ENCODE data around the gene TAF3.
"Not testable (repeated sequence)": the region's sequence is repeated elsewhere in the genome, so short reads cannot be mapped to it uniquely, and the experiment has no call there.

TAF3 gene

DNA sequence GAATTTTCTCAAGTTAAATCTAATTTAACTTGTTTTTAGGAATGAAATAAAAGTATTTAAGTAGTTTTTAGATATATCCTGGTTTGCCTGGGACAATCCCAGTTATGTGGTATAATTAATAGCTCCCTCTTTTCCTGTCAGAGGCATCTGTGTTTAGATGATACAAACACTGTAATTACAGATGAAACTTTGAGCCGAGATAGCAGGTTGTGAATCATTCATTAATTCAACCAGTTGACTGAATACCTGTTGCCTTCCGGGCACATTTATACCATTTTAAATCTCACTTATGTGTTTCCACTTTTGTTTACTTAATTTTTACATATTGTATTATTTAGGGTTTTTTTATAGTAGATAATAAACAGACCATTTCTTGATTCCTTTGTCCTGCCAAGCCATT, 154.1 kb downstream of the TAF3 start:
- no peak for DNase-seq (ENCODE audit: low spot score)

DNA sequence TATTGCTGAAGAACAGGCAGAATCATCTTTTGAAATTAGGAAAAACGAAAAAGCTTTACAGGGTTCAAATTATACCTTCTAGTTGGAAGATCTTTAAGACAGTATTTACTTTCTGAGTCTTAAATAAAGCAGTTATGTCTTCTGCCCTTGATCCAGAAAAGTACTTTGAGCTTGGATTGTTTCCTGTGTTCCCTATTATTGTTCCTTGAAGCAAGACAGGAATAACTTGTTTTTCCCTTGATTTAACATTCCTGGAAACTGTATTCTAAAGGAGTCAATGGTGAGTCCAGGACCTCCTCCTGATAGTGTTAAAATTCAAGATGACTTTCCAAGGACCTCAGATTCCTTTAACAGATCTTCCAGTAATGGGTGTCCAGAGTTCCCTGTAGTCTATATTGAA, 161.9 kb downstream of the TAF3 start:
- no peak for DNase-seq (ENCODE audit: low spot score)

GRCh38 chr10:7982727-7983126, 164.4 kb downstream of the TAF3 start:
- no peak for DNase-seq (ENCODE audit: low spot score)

GRCh38 chr10:7984325-7984724, 166.0 kb downstream of the TAF3 start:
- no peak for DNase-seq (ENCODE audit: low spot score)

DNA sequence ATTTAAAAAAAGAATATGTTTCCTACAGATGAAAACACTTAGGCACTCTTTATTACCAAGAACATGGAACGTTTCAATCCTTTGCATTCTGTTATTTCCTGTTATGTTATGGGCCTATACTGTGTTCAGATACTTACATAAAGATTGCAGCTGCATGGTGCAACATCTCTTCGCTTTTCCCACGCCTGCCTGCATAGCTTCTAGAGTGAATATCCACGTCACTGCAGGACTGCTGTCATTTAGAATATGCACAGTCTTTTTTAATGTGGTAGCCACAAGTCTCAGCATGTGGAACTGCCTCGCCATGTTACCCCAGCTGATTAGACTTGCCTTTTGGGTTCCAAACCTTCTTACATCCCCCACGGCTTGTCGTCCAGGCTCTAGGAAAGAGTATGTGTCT, 166.6 kb downstream of the TAF3 start:
- DNase-seq (ENCODE audit: low spot score) = no peak

GRCh38 chr10:7986851-7987250, 168.5 kb downstream of the TAF3 start:
- DNase-seq (ENCODE audit: low spot score) = no peak

GRCh38 chr10:7988989-7989388, 170.7 kb downstream of the TAF3 start:
- no peak for DNase-seq (ENCODE audit: low spot score)

- no peak for DNase-seq (ENCODE audit: low spot score)
Observed at GRCh38 chr10:7998831-7999230, 180.5 kb downstream of the TAF3 start.

DNA sequence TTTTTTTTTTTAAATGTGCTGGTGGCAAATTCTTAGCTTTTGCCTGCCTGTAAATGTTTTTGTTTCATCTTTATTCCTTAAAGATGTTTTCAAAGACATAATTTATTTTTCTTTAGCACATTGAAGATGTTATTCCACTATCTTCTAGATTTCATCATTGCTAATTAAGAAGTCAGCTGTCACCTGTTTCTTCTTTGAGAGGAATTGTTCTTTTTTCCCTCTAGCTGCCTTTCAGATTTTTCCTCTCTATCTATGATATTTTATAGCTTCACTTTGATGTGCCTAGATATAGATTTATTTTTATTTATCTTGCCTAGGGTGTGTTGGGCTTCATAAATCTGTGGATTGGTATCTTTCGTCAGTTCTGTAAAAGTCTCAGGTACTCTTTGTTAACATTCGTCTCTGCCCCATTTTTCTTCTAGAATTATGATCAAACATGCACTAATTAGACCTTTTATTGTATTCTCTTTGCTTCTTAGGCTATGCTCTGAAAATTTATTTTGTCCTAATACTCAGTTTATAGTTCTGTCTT, 186.2 kb downstream of the TAF3 start:
- no peak for DNase-seq (ENCODE audit: low spot score)

DNA sequence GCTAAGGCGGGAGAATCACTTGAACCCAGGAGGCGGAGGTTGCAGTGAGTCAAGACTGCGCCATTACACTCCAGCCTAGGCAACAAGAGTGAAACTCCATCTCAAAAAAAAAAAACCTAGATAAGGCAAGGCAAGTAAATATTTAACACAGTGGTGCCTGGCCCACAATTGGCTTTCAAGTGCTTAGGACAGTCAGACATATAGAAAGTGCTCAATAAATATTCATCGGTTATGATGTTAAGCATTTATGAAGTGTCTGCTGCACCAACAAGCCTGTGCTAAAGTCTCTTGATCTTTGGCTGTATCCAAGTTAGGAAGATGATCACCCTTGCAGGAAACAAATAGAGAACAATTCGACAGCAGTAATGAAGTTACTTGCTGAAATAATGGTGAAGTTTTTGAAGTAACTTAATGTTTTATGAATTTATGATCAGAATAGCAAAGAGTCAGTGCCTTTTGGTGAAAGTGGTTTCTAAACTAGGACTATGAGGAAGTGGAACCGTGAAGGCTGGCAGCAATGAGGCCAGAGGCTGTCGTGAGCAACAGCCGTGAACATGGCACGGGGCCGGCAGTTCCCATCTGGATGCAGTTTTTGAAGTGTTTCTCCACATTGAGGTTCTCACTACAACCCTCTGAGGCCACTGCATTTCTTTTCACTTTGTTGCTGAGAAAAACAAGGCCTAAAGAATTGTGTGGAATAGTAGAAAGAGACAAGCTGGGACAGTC, 188.1 kb downstream of the TAF3 start:
- DNase-seq (ENCODE audit: low spot score) = no peak

DNA sequence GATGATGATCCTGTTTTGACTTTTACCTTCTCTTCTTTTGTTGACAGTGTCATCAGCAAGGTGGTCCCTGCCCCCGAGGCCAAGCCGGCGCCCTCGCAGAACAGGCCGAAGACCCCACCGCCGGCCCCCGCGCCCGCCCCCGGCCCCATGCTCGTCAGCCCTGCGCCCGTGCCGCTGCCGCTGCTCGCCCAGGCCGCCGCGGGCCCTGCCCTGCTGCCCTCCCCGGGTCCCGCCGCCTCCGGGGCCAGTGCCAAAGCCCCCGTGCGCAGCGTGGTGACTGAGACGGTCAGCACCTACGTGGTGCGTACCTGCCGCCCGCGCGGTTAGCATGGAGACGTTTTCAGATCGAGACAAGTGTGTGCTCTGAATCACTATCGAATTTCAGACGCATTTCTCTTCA, 190.7 kb downstream of the TAF3 start:
- DNase-seq (ENCODE audit: low spot score) = no peak

GRCh38 chr10:8013006-8013405, 194.7 kb downstream of the TAF3 start:
- no peak for DNase-seq (ENCODE audit: low spot score)

DNA sequence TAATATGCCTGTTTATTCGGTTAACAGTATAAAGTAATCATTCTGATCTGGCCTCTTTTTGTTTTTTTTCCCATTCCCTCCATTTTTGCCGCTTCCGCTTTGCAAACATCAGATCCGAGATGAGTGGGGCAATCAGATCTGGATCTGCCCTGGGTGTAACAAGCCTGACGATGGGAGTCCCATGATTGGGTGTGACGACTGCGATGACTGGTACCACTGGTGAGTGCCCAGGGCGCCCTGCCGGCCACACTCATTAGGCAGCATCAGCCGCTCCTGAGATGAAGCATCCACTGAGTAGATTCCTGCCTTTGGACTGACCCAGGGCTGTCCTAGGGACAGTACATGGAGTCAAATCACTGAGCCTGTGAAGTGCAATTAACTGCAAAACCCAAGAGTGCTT, 195.3 kb downstream of the TAF3 start:
- DNase-seq (ENCODE audit: low spot score) = no peak

- DNase-seq (ENCODE audit: low spot score) = no peak
Observed at GRCh38 chr10:8014649-8015048, 196.3 kb downstream of the TAF3 start.

GRCh38 chr10:8017277-8017676, 199.0 kb downstream of the TAF3 start:
- no peak for DNase-seq (ENCODE audit: low spot score)

GRCh38 chr10:8023321-8023720, 205.0 kb downstream of the TAF3 start:
- no peak for DNase-seq (ENCODE audit: low spot score)

- no peak for DNase-seq (ENCODE audit: low spot score)
Observed at GRCh38 chr10:8023851-8024250, 205.5 kb downstream of the TAF3 start.

DNA sequence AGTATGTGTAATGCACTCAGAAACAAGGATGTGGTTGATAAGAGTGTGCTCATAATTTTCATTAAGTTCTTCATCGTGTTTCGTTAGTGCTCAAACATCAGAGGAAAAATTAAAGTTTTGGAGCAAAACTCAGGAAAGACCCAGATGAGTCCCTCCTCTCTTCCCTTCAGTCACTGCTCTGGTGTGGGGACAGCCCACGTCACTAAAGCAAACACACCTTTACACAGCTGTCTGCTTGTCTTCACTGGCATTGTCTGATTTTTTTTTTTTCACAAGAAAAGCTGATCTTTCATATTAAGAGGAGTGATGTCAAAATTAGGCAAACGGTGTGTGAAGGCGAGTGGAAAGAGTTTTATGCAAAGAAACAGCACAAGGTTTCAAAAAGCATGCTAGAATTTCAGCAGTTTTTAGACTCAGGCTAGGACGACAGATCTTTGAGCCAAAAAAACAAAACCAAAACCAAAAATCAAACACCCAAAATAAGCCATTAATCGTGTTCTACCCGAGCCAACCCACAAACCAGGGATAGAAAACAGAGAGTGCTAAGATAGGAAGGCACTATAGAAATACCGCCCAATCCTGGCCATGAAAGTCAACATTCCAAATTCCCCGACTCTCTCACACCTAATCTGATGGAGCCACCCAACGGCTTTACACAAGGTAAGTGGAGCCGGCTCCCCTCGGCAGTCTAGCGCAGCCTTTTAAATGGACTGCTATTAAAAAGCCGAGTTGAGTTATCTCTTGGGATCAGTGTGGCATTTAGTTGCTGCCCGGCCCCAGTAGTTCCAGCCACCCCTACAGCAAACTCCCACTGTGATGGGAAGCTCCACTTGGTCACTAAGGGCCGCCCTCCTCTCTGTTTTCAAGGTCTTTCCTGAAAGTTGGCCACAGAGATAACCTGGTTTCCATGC, 208.3 kb downstream of the TAF3 start:
- no peak for DNase-seq (ENCODE audit: low spot score)

DNA sequence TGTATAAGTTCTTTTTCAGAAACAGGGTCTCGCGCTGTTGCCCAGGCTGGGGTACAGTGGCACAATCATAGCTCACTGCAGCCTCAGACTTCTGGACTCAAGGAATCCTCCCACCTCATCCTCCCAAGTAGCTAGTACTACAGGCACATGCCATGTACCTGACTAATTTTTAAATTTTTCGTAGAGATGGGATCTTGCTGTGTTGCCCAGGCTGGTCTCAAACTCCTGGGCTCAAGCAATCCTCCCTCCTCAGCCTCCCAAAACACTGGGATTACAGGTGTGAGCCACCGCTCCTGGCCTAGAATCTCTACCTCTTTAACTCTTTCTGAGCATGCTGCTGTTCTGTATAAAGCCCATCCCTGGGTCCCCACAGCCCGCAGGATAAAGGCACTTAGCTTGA, 212.9 kb downstream of the TAF3 start:
- DNase-seq (ENCODE audit: low spot score) = not testable (repeated sequence)

DNA sequence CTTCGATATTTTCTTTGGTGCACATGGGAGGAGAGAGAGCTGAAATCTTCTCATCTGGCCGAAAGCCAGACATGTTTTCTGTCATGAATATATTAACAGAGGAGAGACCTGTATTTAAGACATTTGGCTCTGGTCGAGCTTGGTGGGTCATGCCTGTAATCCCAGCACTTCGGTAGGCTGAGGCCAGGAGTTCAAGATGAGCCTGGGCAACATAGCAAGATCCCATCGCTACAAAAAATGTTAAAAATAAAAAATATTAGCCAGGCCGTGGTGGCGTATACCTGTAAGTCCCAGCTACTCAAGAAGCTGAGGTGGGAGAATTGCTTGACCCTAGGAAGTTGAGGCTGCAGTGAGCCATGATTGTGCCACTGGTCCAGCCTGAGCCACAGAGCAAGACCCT, 214.3 kb downstream of the TAF3 start:
- DNase-seq (ENCODE audit: low spot score) = no peak

DNA sequence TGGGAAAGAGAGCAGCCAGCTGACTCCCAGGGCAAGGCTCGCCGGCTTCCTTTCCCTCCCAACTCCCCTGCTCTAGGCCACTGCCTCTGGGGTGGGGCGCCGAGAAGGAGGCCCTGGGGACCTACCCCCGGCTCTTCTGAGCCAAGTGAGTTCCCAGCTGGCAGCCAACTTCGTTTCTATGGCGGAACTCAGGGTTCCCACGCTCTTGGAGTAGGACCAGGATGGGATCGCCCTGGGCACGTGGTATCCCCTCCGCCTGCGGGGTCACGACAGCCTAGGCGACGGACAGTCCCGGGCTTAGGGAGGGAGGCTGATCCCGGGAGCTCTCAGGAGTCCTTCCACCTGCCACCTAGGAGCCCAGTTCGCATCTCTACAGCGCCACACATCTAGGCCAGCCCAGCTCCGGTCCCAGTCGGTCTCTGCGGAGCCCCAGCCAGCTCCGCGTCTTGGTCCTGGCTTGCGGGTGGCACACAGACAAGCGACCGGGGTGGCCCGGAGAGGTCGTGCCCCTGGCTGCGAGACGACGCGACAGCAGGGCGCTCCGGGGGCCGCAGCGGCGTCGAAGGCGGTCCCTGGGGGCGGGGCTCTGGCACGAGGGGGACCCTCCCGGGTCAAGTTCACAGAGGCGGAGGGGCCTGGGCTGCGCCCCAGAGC, 215.6 kb downstream of the TAF3 start:
- DNase-seq (ENCODE audit: low spot score) = no peak

GRCh38 chr10:8034466-8035005, 216.2 kb downstream of the TAF3 start:
- DNase-seq (ENCODE audit: low spot score) = no peak
